Measurements from ENCODE around the gene ATG5.

Gene ATG5

GRCh38 chr6:106360989-106361430, 35.5 kb upstream of the ATG5 start:
- Histone ChIP-seq H3K27me3 (ENCODE audit: insufficient read depth, insufficient read length) (peaks cover 28% of the 10 kb centered on the region), H3K4me3 (ENCODE audit: insufficient read length, low read depth) (peak overlapping the region; percentile 53), H3K9me3 (ENCODE audit: insufficient read depth, low read length) (no peaks in the 10 kb centered on the region), H3K4me1 (ENCODE audit: insufficient read depth, insufficient read length) (no peaks in the 10 kb centered on the region), H3K36me3 (ENCODE audit: insufficient read depth, insufficient read length, low read length) (no peaks in the 10 kb centered on the region), H3K9ac (ENCODE audit: insufficient read length, low read depth) (peak overlapping the region; percentile 57)
- no peak for TF ChIP-seq SUZ12 (IDR thresholded peaks at IDR 0.05; ENCODE audit: extremely low read depth, insufficient read depth, insufficient read length)
- DNase-seq (ENCODE audit: low read depth, low spot score): no peak

DNA sequence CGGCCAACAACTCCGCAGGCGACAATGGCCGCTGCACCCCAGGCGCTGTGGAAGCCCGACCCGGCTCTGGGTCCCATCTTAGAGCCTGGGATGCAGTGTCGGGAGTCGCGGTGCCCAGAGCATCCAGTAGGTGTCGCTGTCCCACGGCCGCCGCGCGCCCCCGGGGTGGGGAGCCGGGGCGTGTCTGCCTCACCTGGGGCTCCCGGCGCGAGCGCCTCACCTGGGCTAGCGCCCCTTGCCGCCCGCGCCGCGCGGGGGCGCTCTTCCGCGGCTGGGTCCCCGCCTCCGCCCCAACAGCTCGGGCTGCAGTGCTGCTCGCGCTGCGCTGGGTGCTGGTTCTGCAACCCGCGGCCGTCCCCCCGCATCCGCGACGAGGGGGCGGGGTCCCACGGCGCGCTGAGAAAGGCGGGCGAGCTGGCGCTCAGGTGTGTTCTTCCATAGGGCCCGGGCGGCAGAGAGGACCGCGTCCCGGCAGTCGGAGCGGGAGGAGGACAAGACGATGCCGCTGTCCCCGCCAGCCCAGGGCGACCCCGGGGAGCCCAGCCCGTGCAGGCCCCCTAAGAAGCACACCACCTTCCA, 34.9 kb upstream of the ATG5 start, which contains the start of gene CRYBG1:
CRYBG1 (plus strand) TSS at position 308 of the 579 bp plus-strand sequence; CDS start at position 500, 192 bp downstream.
- Histone ChIP-seq H3K9me3 (ENCODE audit: insufficient read depth, low read length) (no peaks in the 10 kb centered on the region), H3K4me3 (ENCODE audit: insufficient read length, low read depth) (peak within 1 kb of the TSS; percentile 53), H3K9ac (ENCODE audit: insufficient read length, low read depth) (peak within 1 kb of the TSS; percentile 57), H3K36me3 (ENCODE audit: insufficient read depth, insufficient read length, low read length) (no peaks in the 10 kb centered on the region), H3K27me3 (ENCODE audit: insufficient read depth, insufficient read length) (peaks cover 28% of the 10 kb centered on the region), H3K4me1 (ENCODE audit: insufficient read depth, insufficient read length) (no peaks in the 10 kb centered on the region)
- peak; percentile 24 for TF ChIP-seq YY1 (IDR thresholded peaks at IDR 0.05; ENCODE audit: insufficient read depth, insufficient read length)
- no peak for TF ChIP-seq ZNF274 (IDR thresholded peaks at IDR 0.05; ENCODE audit: low read depth, low read length)
- no peak for TF ChIP-seq SUZ12 (IDR thresholded peaks at IDR 0.05; ENCODE audit: extremely low read depth, insufficient read depth, insufficient read length)
- DNase-seq (ENCODE audit: low read depth, low spot score): peak; percentile 44

- H3K4me1 ChIP-seq (ENCODE audit: insufficient read depth, insufficient read length): no peaks in the 10 kb centered on the region
- DNase-seq (ENCODE audit: low read depth, low spot score): no peak
- peak overlapping the region; percentile 53 for H3K4me3 ChIP-seq (ENCODE audit: insufficient read length, low read depth)
- H3K9me3 ChIP-seq (ENCODE audit: insufficient read depth, low read length): no peaks in the 10 kb centered on the region
- H3K27me3 ChIP-seq (ENCODE audit: insufficient read depth, insufficient read length): peaks cover 28% of the 10 kb centered on the region
- H3K36me3 ChIP-seq (ENCODE audit: insufficient read depth, insufficient read length, low read length): no peaks in the 10 kb centered on the region
- TF ChIP-seq ZNF274 (IDR thresholded peaks at IDR 0.05; ENCODE audit: low read depth, low read length) (no peak), SUZ12 (IDR thresholded peaks at IDR 0.05; ENCODE audit: extremely low read depth, insufficient read depth, insufficient read length) (no peak), YY1 (IDR thresholded peaks at IDR 0.05; ENCODE audit: insufficient read depth, insufficient read length) (no peak)
- peak overlapping the region; percentile 3 for H3K9ac ChIP-seq (ENCODE audit: insufficient read length, low read depth)
These were observed 34.4 kb upstream of the ATG5 start for GRCh38 chr6:106359959-106360409.

GRCh38 chr6:106356378-106356777, 30.8 kb upstream of the ATG5 start:
- H3K9ac ChIP-seq (ENCODE audit: insufficient read length, low read depth): no peak overlapping the region
- H3K27me3 ChIP-seq (ENCODE audit: insufficient read depth, insufficient read length): peaks cover 19% of the 10 kb centered on the region
- H3K9me3 ChIP-seq (ENCODE audit: insufficient read depth, low read length): no peaks in the 10 kb centered on the region
- no peak overlapping the region for H3K4me3 ChIP-seq (ENCODE audit: insufficient read length, low read depth)
- DNase-seq (ENCODE audit: low read depth, low spot score): no peak
- no peaks in the 10 kb centered on the region for H3K36me3 ChIP-seq (ENCODE audit: insufficient read depth, insufficient read length, low read length)
- TF ChIP-seq ZNF274 (IDR thresholded peaks at IDR 0.05; ENCODE audit: low read depth, low read length) (no peak), YY1 (IDR thresholded peaks at IDR 0.05; ENCODE audit: insufficient read depth, insufficient read length) (no peak), SUZ12 (IDR thresholded peaks at IDR 0.05; ENCODE audit: extremely low read depth, insufficient read depth, insufficient read length) (no peak)
- no peaks in the 10 kb centered on the region for H3K4me1 ChIP-seq (ENCODE audit: insufficient read depth, insufficient read length)

- no peak overlapping the region for H3K9ac ChIP-seq (ENCODE audit: insufficient read length, low read depth)
These were observed 21.7 kb upstream of the ATG5 start for GRCh38 chr6:106347219-106347618.

GRCh38 chr6:106339334-106340029, 13.9 kb upstream of the ATG5 start:
- Histone ChIP-seq H3K9me3 (ENCODE audit: insufficient read depth, low read length) (no peaks in the 10 kb centered on the region), H3K9ac (ENCODE audit: insufficient read length, low read depth) (no peak overlapping the region), H3K4me3 (ENCODE audit: insufficient read length, low read depth) (no peak overlapping the region), H3K27me3 (ENCODE audit: insufficient read depth, insufficient read length) (no peaks in the 10 kb centered on the region), H3K36me3 (ENCODE audit: insufficient read depth, insufficient read length, low read length) (no peaks in the 10 kb centered on the region), H3K4me1 (ENCODE audit: insufficient read depth, insufficient read length) (no peaks in the 10 kb centered on the region)
- peak; percentile 49 for DNase-seq (ENCODE audit: low read depth, low spot score)
- TF ChIP-seq YY1 (IDR thresholded peaks at IDR 0.05; ENCODE audit: insufficient read depth, insufficient read length) (no peak), ZNF274 (IDR thresholded peaks at IDR 0.05; ENCODE audit: low read depth, low read length) (no peak), SUZ12 (IDR thresholded peaks at IDR 0.05; ENCODE audit: extremely low read depth, insufficient read depth, insufficient read length) (no peak)

More at GRCh38 chr6:106347219-106347618, 21.7 kb upstream of the ATG5 start:
- Histone ChIP-seq H3K9me3 (ENCODE audit: insufficient read depth, low read length) (no peaks in the 10 kb centered on the region), H3K4me1 (ENCODE audit: insufficient read depth, insufficient read length) (no peaks in the 10 kb centered on the region), H3K36me3 (ENCODE audit: insufficient read depth, insufficient read length, low read length) (no peaks in the 10 kb centered on the region), H3K4me3 (ENCODE audit: insufficient read length, low read depth) (no peak overlapping the region), H3K27me3 (ENCODE audit: insufficient read depth, insufficient read length) (no peaks in the 10 kb centered on the region)
- no peak for DNase-seq (ENCODE audit: low read depth, low spot score)
- no peak for TF ChIP-seq SUZ12 (IDR thresholded peaks at IDR 0.05; ENCODE audit: extremely low read depth, insufficient read depth, insufficient read length)
- TF ChIP-seq YY1 (IDR thresholded peaks at IDR 0.05; ENCODE audit: insufficient read depth, insufficient read length): no peak
- no peak for TF ChIP-seq ZNF274 (IDR thresholded peaks at IDR 0.05; ENCODE audit: low read depth, low read length)

GRCh38 chr6:106334646-106335448, 9.3 kb upstream of the ATG5 start:
- Histone ChIP-seq H3K4me3 (ENCODE audit: insufficient read length, low read depth) (no peak overlapping the region), H3K27me3 (ENCODE audit: insufficient read depth, insufficient read length) (no peaks in the 10 kb centered on the region), H3K9me3 (ENCODE audit: insufficient read depth, low read length) (no peaks in the 10 kb centered on the region), H3K9ac (ENCODE audit: insufficient read length, low read depth) (no peak overlapping the region), H3K36me3 (ENCODE audit: insufficient read depth, insufficient read length, low read length) (no peaks in the 10 kb centered on the region), H3K4me1 (ENCODE audit: insufficient read depth, insufficient read length) (no peaks in the 10 kb centered on the region)
- DNase-seq (ENCODE audit: low read depth, low spot score): peak; percentile 32
- TF ChIP-seq YY1 (IDR thresholded peaks at IDR 0.05; ENCODE audit: insufficient read depth, insufficient read length) (no peak), SUZ12 (IDR thresholded peaks at IDR 0.05; ENCODE audit: extremely low read depth, insufficient read depth, insufficient read length) (no peak), ZNF274 (IDR thresholded peaks at IDR 0.05; ENCODE audit: low read depth, low read length) (no peak)

Measured in NT2/D1 (cell line).